HG03439 (cell line): ENCODE data around the gene FAM50A.
"Not testable (repeated sequence)": the region's sequence is repeated elsewhere in the genome, so short reads cannot be mapped to it uniquely, and the experiment has no call there.

Experiments used
- ATAC-seq: cut with Tn5 transposase; IDR thresholded peaks from one replicate; pipeline ENCODE4 v1.9.1; 2021; ENCODE audit warnings: mild to moderate bottlenecking, moderate library complexity; ENCODE audit not compliant: unreplicated experiment

FAM50A gene

GRCh38 chrX:154482786-154483185, 38.8 kb downstream of the FAM50A start:
- no peak for ATAC-seq

GRCh38 chrX:154483325-154483724, 39.4 kb downstream of the FAM50A start:
- ATAC-seq: no peak

- no peak for ATAC-seq
These were observed 40.6 kb downstream of the FAM50A start for GRCh38 chrX:154484255-154485149.

GRCh38 chrX:154485150-154486051, 41.5 kb downstream of the FAM50A start:
- no peak for ATAC-seq

GRCh38 chrX:154486052-154486395, 42.1 kb downstream of the FAM50A start:
- ATAC-seq: no peak

GRCh38 chrX:154486396-154487207, 42.7 kb downstream of the FAM50A start, which contains the start of gene UBL4A:
TSS of gene UBL4A (minus strand) at chrX:154486615. CDS start at chrX:154486584, 31 bp downstream.
- ATAC-seq: no peak

- ATAC-seq: no peak
These were observed 43.8 kb downstream of the FAM50A start for GRCh38 chrX:154487518-154488290.

GRCh38 chrX:154488336-154489075, 44.6 kb downstream of the FAM50A start:
- ATAC-seq: no peak

- ATAC-seq: no peak
These were observed 45.2 kb downstream of the FAM50A start for GRCh38 chrX:154489182-154489581.

- no peak for ATAC-seq
These were observed 46.1 kb downstream of the FAM50A start for GRCh38 chrX:154490021-154490413.

- peak; percentile 80 for ATAC-seq
These were observed 46.6 kb downstream of the FAM50A start, which contains the start of gene SLC10A3 for GRCh38 chrX:154490414-154491083. TSS of gene SLC10A3 (minus strand) at chrX:154490629. CDS start at chrX:154488940, 1,689 bp downstream.

- no peak for ATAC-seq
These were observed 50.8 kb downstream of the FAM50A start for GRCh38 chrX:154494715-154495114.

- ATAC-seq: no peak
These were observed 51.6 kb downstream of the FAM50A start for GRCh38 chrX:154495472-154495922.

- ATAC-seq: not testable (repeated sequence)
These were observed 52.7 kb downstream of the FAM50A start for GRCh38 chrX:154496591-154497137.
